ENCODE data around the gene DNAJC22.
A peak's percentile ranks its signal among the peaks of the same experiment; 100 is the strongest.
"Not testable (repeated sequence)": the region's sequence is repeated elsewhere in the genome, so short reads cannot be mapped to it uniquely, and the experiment has no call there.

DNAJC22 gene

DNA sequence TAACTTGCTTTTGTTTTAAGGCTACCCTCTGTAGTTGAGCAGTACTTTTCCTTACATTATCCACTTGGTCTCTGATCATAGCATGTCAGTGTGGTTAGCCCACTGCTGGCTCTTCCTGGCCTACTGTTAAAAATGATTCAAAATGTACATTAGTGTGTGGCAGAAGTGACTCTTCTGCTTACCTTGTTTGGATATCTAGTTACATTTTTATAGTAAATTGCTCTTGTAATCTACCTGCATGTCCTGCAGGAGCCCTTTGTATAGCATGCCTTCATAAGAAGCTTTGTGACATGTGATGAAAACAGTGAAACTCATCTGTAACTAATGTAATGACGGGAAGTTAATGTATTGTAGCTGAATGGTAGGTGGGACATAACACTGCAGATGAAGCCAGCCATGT, 28.7 kb downstream of the DNAJC22 start:
- DNase-seq = no peak

DNA sequence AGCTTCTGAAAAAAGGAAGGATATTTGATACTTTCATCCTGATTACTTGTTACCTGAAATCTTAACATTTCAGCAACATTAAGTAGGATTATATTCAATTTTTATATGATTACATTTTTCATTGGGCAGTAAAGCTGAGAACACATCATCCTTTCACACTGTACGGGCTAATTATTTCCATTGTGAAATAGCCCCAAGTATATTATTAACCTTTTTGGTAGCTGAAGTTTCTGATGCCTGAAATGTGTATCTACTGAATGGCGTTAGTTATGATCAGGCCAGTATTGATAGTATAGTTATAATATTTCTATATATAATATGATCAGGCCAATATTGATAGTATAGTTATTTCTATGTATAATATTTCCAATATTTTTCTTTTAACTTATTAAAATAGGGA, 30.7 kb downstream of the DNAJC22 start:
- no peak for DNase-seq

DNA sequence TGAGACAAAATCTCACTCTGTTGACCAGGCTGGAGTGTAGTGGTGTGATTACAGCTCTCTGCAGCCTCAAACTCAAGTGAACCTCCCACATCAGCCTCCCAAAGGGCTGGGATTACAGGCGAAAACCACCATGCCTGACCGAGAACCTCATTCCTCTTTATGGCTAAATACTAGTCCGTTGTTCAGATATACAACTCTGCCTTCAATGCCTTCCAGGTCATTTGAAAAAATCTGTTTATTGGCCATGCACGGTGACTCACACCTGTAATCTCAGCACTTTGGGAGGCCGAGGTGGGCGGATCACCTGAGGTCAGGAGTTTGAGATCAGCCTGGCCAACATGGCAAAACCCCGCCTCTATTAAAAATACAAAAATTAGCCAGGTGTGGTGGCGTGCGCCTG, 33.5 kb downstream of the DNAJC22 start:
- not testable (repeated sequence) for DNase-seq

DNA sequence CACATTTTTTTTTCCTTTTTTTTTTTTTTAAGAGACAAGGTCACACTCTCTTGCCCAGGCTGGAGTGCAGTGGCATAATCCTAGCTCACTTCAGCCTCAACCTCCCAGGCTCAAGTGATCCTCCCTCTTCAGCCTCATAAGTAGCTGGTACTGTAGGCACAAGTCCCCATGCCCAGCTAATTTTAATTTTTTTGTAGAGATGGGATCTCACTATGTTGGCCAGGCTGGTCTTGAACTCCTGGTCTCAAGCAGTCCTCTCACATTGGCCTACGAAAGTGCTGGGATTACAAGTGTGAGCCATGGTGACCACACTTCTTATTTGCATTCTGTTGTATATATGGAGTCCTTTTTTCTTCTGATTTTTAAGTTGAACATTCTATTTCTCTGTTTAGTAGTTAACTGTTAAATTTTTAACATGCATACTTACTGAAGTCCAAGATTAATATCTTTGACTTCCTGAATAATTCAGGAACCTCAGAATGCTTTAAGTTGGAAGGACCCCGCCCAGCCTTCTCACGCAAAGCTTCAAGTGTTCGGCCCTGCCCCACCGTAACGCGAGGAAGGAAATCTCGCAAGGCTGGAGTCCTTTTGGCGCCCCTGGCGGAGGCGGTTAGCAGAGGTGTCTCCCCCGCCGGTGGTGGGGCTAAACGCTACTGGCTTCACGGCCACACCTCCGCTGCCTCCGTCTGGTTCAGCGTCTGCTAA, 42.1 kb downstream of the DNAJC22 start:
- DNase-seq = peak; percentile 73

DNA sequence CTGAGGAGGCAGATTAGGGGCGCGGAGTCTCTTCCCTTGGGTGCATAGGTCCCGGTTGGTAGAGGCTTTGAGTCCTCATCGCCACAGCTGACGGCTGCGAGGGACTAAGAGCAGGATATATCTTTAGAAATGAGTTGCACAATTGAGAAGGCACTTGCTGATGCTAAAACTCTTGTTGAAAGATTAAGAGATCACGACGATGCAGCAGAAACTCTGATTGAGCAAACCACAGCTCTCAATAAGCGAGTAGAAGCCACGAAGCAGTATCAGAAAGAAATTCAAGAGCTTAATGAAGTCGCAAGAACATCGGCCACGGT, 42.7 kb downstream of the DNAJC22 start:
- no peak for DNase-seq

DNA sequence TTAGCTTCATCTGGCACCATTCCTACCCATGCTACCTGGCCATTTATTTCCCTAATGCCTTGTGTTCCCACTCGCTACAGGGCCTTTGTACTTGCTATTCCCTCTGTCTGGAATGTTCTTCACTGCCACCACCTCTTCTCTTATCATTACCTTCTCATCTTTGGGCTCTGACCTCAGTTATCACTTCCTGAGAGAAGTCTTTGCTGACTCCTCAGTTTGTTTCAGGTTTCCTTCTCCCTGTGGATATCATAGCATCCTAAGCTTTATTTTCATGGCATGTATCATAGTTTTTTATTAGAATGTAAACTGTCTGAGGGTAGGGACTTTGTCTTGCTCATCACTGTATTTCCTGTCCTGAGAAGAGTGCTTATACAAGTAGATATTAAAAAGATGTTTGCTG, 50.3 kb downstream of the DNAJC22 start:
- DNase-seq = no peak

DNA sequence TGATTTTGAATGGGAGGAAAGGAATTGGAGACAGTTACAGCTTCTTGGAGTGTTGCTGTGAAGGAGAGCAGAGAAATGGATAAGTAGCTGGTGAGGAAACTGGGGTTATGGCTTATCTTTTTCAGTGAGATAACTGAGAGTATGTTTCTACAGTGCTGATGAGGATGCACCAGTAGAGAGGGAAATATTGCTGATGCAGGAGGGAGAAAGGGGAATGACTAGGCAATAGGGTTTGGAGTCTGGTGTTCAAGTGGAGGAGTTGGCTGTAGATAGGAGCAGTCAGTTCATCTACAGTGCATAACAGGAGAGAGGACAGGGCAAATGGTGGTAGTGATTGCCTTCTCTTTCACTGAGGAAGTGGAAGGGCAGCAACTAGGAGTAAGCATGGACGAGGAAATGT, 53.6 kb downstream of the DNAJC22 start:
- no peak for DNase-seq

Data from stimulated activated CD4-positive, alpha-beta T cell treated with anti-CD3 and anti-CD28 coated beads, Interleukin-15, amount 100 ng/mL, for 24 hours (primary cell).